SK-N-SH (cell line): ENCODE measurements around the gene AVPR2. TPM values are rescaled to one million over a fixed set of nuclear protein-coding genes. Genes with fewer than 3 reads are reported as not detected.

Experiments used
- CTCF ChIA-PET: fragments of 300-600, 350-600 bp; formaldehyde crosslinking; extraction: SDS; loops from one replicate; lab custom pipeline; 2021; lab: Yijun Ruan, JAX
- POLR2A ChIA-PET: fragments of 350-600 bp; sonication (Branson Sonifier 250); formaldehyde crosslinking; extraction: SDS; loops from one replicate; lab custom pipeline; 2020; ENCODE audit warnings: antibody characterized with exemption, inconsistent platforms; lab: Yijun Ruan, JAX
- DNase-seq: peaks from one replicate; pipeline ENCODE4 v3.0.0; 2012
- H2AFZ ChIP-seq: fragments of 200-600 bp; sonication (generic); 2 replicates; pipeline ENCODE4 v1.8.1; 2016; ENCODE audit warnings: antibody characterized with exemption, mild to moderate bottlenecking, low read depth
- H3F3A ChIP-seq: fragments of 200-600 bp; sonication (generic); replicated peaks from 2 replicates; pipeline ENCODE3; 2016; ENCODE audit warnings: antibody characterized with exemption, mild to moderate bottlenecking; ENCODE audit not compliant: insufficient read depth
- H3K27ac ChIP-seq, 2 experiments: fragments of 200-500 bp in 1 of 2; fragments of 200-600 bp in 1 of 2; sonication (Bioruptor generic) in 1 of 2; sonication (generic), shearing (Covaris generic) in 1 of 2; 2 replicates each; pipeline versions ENCODE4 v1.5.1 to v1.6.1; 2014 to 2016; ENCODE audit warnings: low read depth in 2 of 2, inconsistent platforms in 1 of 2, low read length in 1 of 2, mild to moderate bottlenecking in 1 of 2, mixed read lengths in 1 of 2
- H3K27me3 ChIP-seq: fragments of 200-600 bp; sonication (generic), shearing (Covaris generic); 2 replicates; pipeline ENCODE4 v1.6.1; 2016; ENCODE audit warnings: mixed run types; ENCODE audit not compliant: insufficient read depth
- H3K36me3 ChIP-seq, 2 experiments: fragments of 200-500 bp in 1 of 2; fragments of 200-600 bp in 1 of 2; sonication (Bioruptor generic) in 1 of 2; sonication (generic) in 1 of 2; replicated peaks in 1 of 2; 2 replicates each; pipeline versions ENCODE3 to v1.5.1; 2014 to 2016; ENCODE audit warnings: low read length in 1 of 2, mild to moderate bottlenecking in 1 of 2; ENCODE audit not compliant: insufficient read depth in 2 of 2, control insufficient read depth in 1 of 2
- H3K4me1 ChIP-seq, 2 experiments: fragments of 200-500 bp in 1 of 2; fragments of 200-600 bp in 1 of 2; sonication (Bioruptor generic) in 1 of 2; sonication (generic), shearing (Covaris generic) in 1 of 2; 2 replicates each; pipeline versions ENCODE4 v1.5.1 to v1.6.1; 2014 to 2016; ENCODE audit warnings: low read depth in 1 of 2, low read length in 1 of 2, mixed run types in 1 of 2; ENCODE audit not compliant: insufficient read depth in 2 of 2, control insufficient read depth in 1 of 2
- H3K4me2 ChIP-seq: fragments of 200-600 bp; sonication (generic), shearing (Covaris generic); 2 replicates; pipeline ENCODE4 v1.6.1; 2017; ENCODE audit warnings: mixed run types
- H3K4me3 ChIP-seq, 2 experiments: fragments of 200-500 bp in 1 of 2; fragments of 200-600 bp in 1 of 2; sonication (Bioruptor generic) in 1 of 2; sonication (generic), shearing (Covaris generic) in 1 of 2; 2 replicates each; pipeline versions ENCODE4 v1.5.1 to v1.8.1; 2014 to 2016; ENCODE audit warnings: low read depth in 2 of 2, inconsistent platforms in 1 of 2, low read length in 1 of 2, mild to moderate bottlenecking in 1 of 2, mixed read lengths in 1 of 2, moderate library complexity in 1 of 2
- H3K79me2 ChIP-seq: fragments of 200-600 bp; sonication (generic); 2 replicates; pipeline ENCODE4 v1.8.1; 2017; ENCODE audit warnings: mild to moderate bottlenecking; ENCODE audit not compliant: insufficient read depth
- H3K9ac ChIP-seq: fragments of 200-600 bp; sonication (generic); 2 replicates; pipeline ENCODE4 v1.6.1; 2017; ENCODE audit warnings: mixed run types
- H3K9me2 ChIP-seq: fragments of 200-600 bp; sonication (generic); 2 replicates; pipeline ENCODE4 v1.6.1; 2017; ENCODE audit warnings: mixed run types
- H3K9me3 ChIP-seq: fragments of 200-600 bp; sonication (generic); 2 replicates; pipeline ENCODE4 v1.6.1; 2017; ENCODE audit warnings: mixed run types, mild to moderate bottlenecking, moderate library complexity
- H4K20me1 ChIP-seq: fragments of 200-600 bp; sonication (generic); 2 replicates; pipeline ENCODE4 v1.6.1; 2017; ENCODE audit warnings: mild to moderate bottlenecking, mixed run types; ENCODE audit not compliant: insufficient read depth
- CHD2 ChIP-seq: fragments of 150-350 bp; IDR thresholded peaks from 2 replicates; pipeline ENCODE4 v1.6.1; 2018; ENCODE audit warnings: low read length; ENCODE audit not compliant: partially characterized antibody
- ELF1 ChIP-seq: IDR thresholded peaks from 2 replicates; pipeline ENCODE4 v1.4.0; 2012
- EP300 ChIP-seq, 2 experiments: IDR thresholded peaks; 2 replicates each; pipeline versions ENCODE4 v1.4.0 to v1.6.1; 2012; ENCODE audit warnings: borderline replicate concordance in 1 of 2, low read depth in 1 of 2, low read length in 1 of 2
- FOSL2 ChIP-seq: IDR thresholded peaks from 2 replicates; pipeline ENCODE4 v1.4.0; 2012; ENCODE audit warnings: low read depth, mild to moderate bottlenecking, moderate library complexity, borderline replicate concordance
- FOXJ3 ChIP-seq: sonication (generic); formaldehyde crosslinking; IDR thresholded peaks from 2 replicates; pipeline ENCODE4 v1.5.1; 2020; ENCODE audit warnings: mild to moderate bottlenecking, missing genetic modification reagents
- FOXM1 ChIP-seq: IDR thresholded peaks from 2 replicates; pipeline ENCODE4 v1.4.0; 2012; ENCODE audit warnings: low read depth, mild to moderate bottlenecking
- GATA2 ChIP-seq: sonication (generic); formaldehyde crosslinking; IDR thresholded peaks from 2 replicates; pipeline ENCODE4 v1.5.0; 2020; ENCODE audit warnings: mild to moderate bottlenecking, missing genetic modification reagents
- JUND ChIP-seq: IDR thresholded peaks from 2 replicates; pipeline ENCODE4 v1.4.0; 2012
- MXI1 ChIP-seq: IDR thresholded peaks from 2 replicates; pipeline ENCODE4 v1.6.1; 2012; ENCODE audit warnings: mild to moderate bottlenecking, low read depth, low read length, improper control_type of control experiment
- NFIC ChIP-seq: IDR thresholded peaks from 2 replicates; pipeline ENCODE4 v1.4.0; 2012; ENCODE audit warnings: borderline replicate concordance
- NRF1 ChIP-seq: IDR thresholded peaks from 2 replicates; pipeline ENCODE4 v1.6.1; 2012; ENCODE audit warnings: low read depth, mild to moderate bottlenecking, low read length
- RAD21 ChIP-seq: IDR thresholded peaks from 2 replicates; pipeline ENCODE4 v1.6.1; 2012; ENCODE audit warnings: mild to moderate bottlenecking, low read length
- RFX5 ChIP-seq: IDR thresholded peaks from 2 replicates; pipeline ENCODE4 v1.6.1; 2012; ENCODE audit warnings: mild to moderate bottlenecking, improper control_type of control experiment, low read length
- RXRA ChIP-seq: IDR thresholded peaks from 2 replicates; pipeline ENCODE4 v1.4.0; 2012; ENCODE audit warnings: low read depth, mild to moderate bottlenecking, borderline replicate concordance
- SIN3A ChIP-seq: IDR thresholded peaks from 2 replicates; pipeline ENCODE4 v1.6.1; 2012; ENCODE audit warnings: low read depth, mild to moderate bottlenecking, low read length, moderate library complexity, borderline replicate concordance
- SMC3 ChIP-seq: IDR thresholded peaks from 2 replicates; pipeline ENCODE4 v1.6.1; 2012; ENCODE audit warnings: low read depth, low read length, improper control_type of control experiment
- TAF1 ChIP-seq: IDR thresholded peaks from 2 replicates; pipeline ENCODE4 v1.6.1; 2012; ENCODE audit warnings: low read depth, mild to moderate bottlenecking, low read length, moderate library complexity, borderline replicate concordance
- TCF12 ChIP-seq: IDR thresholded peaks from 2 replicates; pipeline ENCODE4 v1.4.0; 2012
- TEAD4 ChIP-seq: IDR thresholded peaks from 2 replicates; pipeline ENCODE4 v1.4.0; 2012; ENCODE audit warnings: mild to moderate bottlenecking, borderline replicate concordance; ENCODE audit not compliant: insufficient read depth
- YY1 ChIP-seq: IDR thresholded peaks from 2 replicates; pipeline ENCODE4 v1.4.0; 2012; ENCODE audit warnings: low read depth, mild to moderate bottlenecking
- WGBS: methylation state at CpG from one replicate; pipeline ENCODE4 v1.1.6; 2017; ENCODE audit warnings: low lambda C conversion rate; 5-methylcytosine and 5-hydroxymethylcytosine counted together
- polyA plus RNA-seq, 3 experiments: library from polyadenylated mRNA; depleted of rRNA; stranded (reverse); fragments of >200 nt; gene quantifications; 2 replicates each; pipeline ENCODE4 v1.2.3, GENCODE V29; 2012
- TF ChIP-seq, protein P1 (sequence below): IDR thresholded peaks from 2 replicates; pipeline ENCODE4 v1.6.1; 2012; ENCODE audit warnings: mild to moderate bottlenecking, low read depth, low read length, moderate library complexity
- TF ChIP-seq, protein P2 (sequence below): fragments of 150-350 bp; IDR thresholded peaks from 2 replicates; pipeline ENCODE4 v1.6.1; 2017; ENCODE audit warnings: antibody characterized with exemption, low read length, low read depth, borderline replicate concordance
- TF ChIP-seq, protein P3 (sequence below): IDR thresholded peaks from 2 replicates; pipeline ENCODE4 v1.4.0; 2012; ENCODE audit warnings: low read depth, borderline replicate concordance
- TF ChIP-seq, protein P4 (sequence below): IDR thresholded peaks from 2 replicates; pipeline ENCODE4 v1.4.0; 2012; ENCODE audit warnings: low read depth
- TF ChIP-seq, protein P5 (sequence below): IDR thresholded peaks from 2 replicates; pipeline ENCODE4 v1.4.0; 2012; ENCODE audit warnings: low read depth, borderline replicate concordance

The AVPR2 gene
- polyA plus RNA-seq, 1 of the 3 experiments (the other 2 are of a cell fraction) = not detected

DNA sequence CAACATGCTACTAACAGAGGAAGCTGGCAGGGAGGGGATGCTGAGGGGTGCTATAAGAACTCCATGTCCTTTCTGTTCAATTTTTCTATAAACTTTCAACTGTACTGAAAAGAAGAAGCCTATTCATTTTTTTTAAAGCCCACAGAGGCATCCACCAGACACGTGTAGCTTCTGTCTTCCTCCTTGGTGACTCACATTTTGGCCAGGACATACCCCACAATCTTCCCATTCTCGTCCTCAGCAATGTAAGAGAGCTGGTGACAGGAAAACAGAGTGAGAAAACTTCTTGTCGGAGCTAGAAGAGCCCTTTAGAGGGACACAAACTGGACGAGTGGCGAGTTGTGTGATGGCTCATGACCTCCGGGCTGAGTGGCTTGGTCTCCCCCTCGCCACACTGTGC, 29.3 kb downstream of the AVPR2 start:
- H3K4me3 ChIP-seq = peak overlapping the region; percentile 78 to 89
- H3K4me2 ChIP-seq = peak overlapping the region; percentile 98
- H3K36me3 ChIP-seq = peaks cover 12 to 35% of the 10 kb centered on the region in 2 experiments
- H3K9me3 ChIP-seq = no peaks in the 10 kb centered on the region
- CTCF ChIA-PET = interaction anchor here (1.1 to 16.7 kb wide), 4 partner anchors 10 to 36 kb away, joined by 3 to 271 read pairs (median 18); partner anchors contain the start of gene RENBP
- H3K9me2 ChIP-seq = no peaks in the 10 kb centered on the region
- TF ChIP-seq ELF1 (no peak), NRF1 (no peak), SIN3A (peak; percentile 44; the same call in 1 of the 2 replicates), RXRA (no peak), NFIC (no peak), FOSL2 (peak; percentile 25; the same call in 1 of the 2 replicates), RAD21 (no peak), TEAD4 (no peak), GATA2 (CRISPR knock-in tag) (no peak), MXI1 (0 out of 2 replicates have a peak, but pooled peaks have one; percentile 28), CHD2 (no peak), YY1 (no peak), TAF1 (no peak), FOXM1 (no peak), RFX5 (no peak), JUND (no peak), FOXJ3 (CRISPR knock-in tag) (no peak), EP300 (IDR thresholded peaks at IDR 0.05; ENCODE audit: borderline replicate concordance in 1 of 2, low read depth in 1 of 2, low read length in 1 of 2) (no peak), TCF12 (no peak), SMC3 (no peak)
- TF ChIP-seq, protein P1, sequence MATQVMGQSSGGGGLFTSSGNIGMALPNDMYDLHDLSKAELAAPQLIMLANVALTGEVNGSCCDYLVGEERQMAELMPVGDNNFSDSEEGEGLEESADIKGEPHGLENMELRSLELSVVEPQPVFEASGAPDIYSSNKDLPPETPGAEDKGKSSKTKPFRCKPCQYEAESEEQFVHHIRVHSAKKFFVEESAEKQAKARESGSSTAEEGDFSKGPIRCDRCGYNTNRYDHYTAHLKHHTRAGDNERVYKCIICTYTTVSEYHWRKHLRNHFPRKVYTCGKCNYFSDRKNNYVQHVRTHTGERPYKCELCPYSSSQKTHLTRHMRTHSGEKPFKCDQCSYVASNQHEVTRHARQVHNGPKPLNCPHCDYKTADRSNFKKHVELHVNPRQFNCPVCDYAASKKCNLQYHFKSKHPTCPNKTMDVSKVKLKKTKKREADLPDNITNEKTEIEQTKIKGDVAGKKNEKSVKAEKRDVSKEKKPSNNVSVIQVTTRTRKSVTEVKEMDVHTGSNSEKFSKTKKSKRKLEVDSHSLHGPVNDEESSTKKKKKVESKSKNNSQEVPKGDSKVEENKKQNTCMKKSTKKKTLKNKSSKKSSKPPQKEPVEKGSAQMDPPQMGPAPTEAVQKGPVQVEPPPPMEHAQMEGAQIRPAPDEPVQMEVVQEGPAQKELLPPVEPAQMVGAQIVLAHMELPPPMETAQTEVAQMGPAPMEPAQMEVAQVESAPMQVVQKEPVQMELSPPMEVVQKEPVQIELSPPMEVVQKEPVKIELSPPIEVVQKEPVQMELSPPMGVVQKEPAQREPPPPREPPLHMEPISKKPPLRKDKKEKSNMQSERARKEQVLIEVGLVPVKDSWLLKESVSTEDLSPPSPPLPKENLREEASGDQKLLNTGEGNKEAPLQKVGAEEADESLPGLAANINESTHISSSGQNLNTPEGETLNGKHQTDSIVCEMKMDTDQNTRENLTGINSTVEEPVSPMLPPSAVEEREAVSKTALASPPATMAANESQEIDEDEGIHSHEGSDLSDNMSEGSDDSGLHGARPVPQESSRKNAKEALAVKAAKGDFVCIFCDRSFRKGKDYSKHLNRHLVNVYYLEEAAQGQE = no peak
- TF ChIP-seq, protein P2, sequence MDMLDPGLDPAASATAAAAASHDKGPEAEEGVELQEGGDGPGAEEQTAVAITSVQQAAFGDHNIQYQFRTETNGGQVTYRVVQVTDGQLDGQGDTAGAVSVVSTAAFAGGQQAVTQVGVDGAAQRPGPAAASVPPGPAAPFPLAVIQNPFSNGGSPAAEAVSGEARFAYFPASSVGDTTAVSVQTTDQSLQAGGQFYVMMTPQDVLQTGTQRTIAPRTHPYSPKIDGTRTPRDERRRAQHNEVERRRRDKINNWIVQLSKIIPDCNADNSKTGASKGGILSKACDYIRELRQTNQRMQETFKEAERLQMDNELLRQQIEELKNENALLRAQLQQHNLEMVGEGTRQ = no peak
- TF ChIP-seq, protein P3, sequence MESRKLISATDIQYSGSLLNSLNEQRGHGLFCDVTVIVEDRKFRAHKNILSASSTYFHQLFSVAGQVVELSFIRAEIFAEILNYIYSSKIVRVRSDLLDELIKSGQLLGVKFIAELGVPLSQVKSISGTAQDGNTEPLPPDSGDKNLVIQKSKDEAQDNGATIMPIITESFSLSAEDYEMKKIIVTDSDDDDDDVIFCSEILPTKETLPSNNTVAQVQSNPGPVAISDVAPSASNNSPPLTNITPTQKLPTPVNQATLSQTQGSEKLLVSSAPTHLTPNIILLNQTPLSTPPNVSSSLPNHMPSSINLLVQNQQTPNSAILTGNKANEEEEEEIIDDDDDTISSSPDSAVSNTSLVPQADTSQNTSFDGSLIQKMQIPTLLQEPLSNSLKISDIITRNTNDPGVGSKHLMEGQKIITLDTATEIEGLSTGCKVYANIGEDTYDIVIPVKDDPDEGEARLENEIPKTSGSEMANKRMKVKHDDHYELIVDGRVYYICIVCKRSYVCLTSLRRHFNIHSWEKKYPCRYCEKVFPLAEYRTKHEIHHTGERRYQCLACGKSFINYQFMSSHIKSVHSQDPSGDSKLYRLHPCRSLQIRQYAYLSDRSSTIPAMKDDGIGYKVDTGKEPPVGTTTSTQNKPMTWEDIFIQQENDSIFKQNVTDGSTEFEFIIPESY = no peak
- TF ChIP-seq, protein P4, sequence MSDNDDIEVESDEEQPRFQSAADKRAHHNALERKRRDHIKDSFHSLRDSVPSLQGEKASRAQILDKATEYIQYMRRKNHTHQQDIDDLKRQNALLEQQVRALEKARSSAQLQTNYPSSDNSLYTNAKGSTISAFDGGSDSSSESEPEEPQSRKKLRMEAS = 0 out of 2 replicates have a peak, but pooled peaks have one; percentile 28
- TF ChIP-seq, protein P5, sequence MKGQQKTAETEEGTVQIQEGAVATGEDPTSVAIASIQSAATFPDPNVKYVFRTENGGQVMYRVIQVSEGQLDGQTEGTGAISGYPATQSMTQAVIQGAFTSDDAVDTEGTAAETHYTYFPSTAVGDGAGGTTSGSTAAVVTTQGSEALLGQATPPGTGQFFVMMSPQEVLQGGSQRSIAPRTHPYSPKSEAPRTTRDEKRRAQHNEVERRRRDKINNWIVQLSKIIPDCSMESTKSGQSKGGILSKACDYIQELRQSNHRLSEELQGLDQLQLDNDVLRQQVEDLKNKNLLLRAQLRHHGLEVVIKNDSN = no peak
- H3K9ac ChIP-seq = peak overlapping the region; percentile 84
- peaks cover 4% of the 10 kb centered on the region; the same call in 1 of the 2 replicates for H3K27me3 ChIP-seq
- 17% methylated on average over 5 of the region's 7 CpGs for WGBS
- no peak for DNase-seq
- H3K4me1 ChIP-seq = peaks cover 10 to 23% of the 10 kb centered on the region in 2 experiments; a peak in 2 of 4 replicates
- peaks cover 7% of the 10 kb centered on the region for H3F3A ChIP-seq
- H3K79me2 ChIP-seq = peaks cover 35% of the 10 kb centered on the region
- H3K27ac ChIP-seq = peak overlapping the region in 1 of 2 experiments; percentile 25; a peak in 1 of 4 replicates
- H4K20me1 ChIP-seq = peaks cover 34% of the 10 kb centered on the region
- POLR2A ChIA-PET = interaction anchor here (1.1 to 1.4 kb wide), 3 partner anchors 9 to 132 kb away, joined by 3 to 6 read pairs (median 3); no protein-coding TSS in a partner anchor
- H2AFZ ChIP-seq = no peak overlapping the region
